H1 (cell line): ENCODE measurements around the gene ACSF3. TPM values are rescaled to one million over a fixed set of nuclear protein-coding genes. Genes with fewer than 3 reads are reported as not detected.

Experiments
- CTCF ChIA-PET: fragments of 300-600 bp; sonication (Branson Sonifier 250); formaldehyde crosslinking; loops from one replicate; lab custom pipeline; 2021; ENCODE audit not compliant: partially characterized antibody; lab: Charles Lee
- POLR2A ChIA-PET: fragments of 300-600 bp; sonication (Branson Sonifier 250); formaldehyde crosslinking; loops from one replicate; lab custom pipeline; 2021; ENCODE audit warnings: inconsistent platforms; ENCODE audit not compliant: partially characterized antibody; lab: Charles Lee
- DNase-seq, 2 experiments: peaks; one replicate each; pipeline versions ENCODE4 v3.0.0 to v3.0.0-alpha.2; 2010 to 2022; ENCODE audit warnings: low spot score in 2 of 2, low read depth in 1 of 2, mixed read lengths in 1 of 2
- FAIRE-seq: peaks from 2 replicates; lab custom pipeline; 2011; peaks lifted over from hg19 to GRCh38; lab: Jason Lieb, UNC
- H2AFZ ChIP-seq: 2 replicates; pipeline ENCODE4 v1.8.1; 2012; ENCODE audit warnings: low read length, inconsistent platforms
- H2AK5ac ChIP-seq: 2 replicates; pipeline ENCODE4 v1.6.1; 2013; ENCODE audit warnings: low read depth, low read length
- H2BK120ac ChIP-seq: replicated peaks from 2 replicates; pipeline ENCODE3; 2013; ENCODE audit warnings: low read depth, low read length, inconsistent platforms
- H2BK12ac ChIP-seq: 2 replicates; pipeline ENCODE4 v1.6.1; 2013; ENCODE audit warnings: low read depth, low read length
- H2BK15ac ChIP-seq: 2 replicates; pipeline ENCODE4 v1.6.1; 2013; ENCODE audit warnings: low read length
- H2BK20ac ChIP-seq: 2 replicates; pipeline ENCODE4 v1.6.1; 2013; ENCODE audit warnings: low read length
- H2BK5ac ChIP-seq: 2 replicates; pipeline ENCODE4 v1.6.1; 2013; ENCODE audit warnings: low read depth, low read length
- H3K14ac ChIP-seq: 2 replicates; pipeline ENCODE4 v1.6.1; 2013; ENCODE audit warnings: inconsistent platforms; ENCODE audit not compliant: insufficient read length
- H3K18ac ChIP-seq: 2 replicates; pipeline ENCODE4 v1.6.1; 2013; ENCODE audit warnings: low read length; ENCODE audit errors: extremely low read depth
- H3K23ac ChIP-seq: 2 replicates; pipeline ENCODE4 v1.6.1; 2013; ENCODE audit warnings: inconsistent platforms; ENCODE audit not compliant: insufficient read length
- H3K23me2 ChIP-seq: 2 replicates; pipeline ENCODE4 v1.6.1; 2013; ENCODE audit warnings: low read depth, low read length
- H3K27ac ChIP-seq: 2 replicates; pipeline ENCODE4 v1.6.1; 2011; ENCODE audit warnings: low read depth, low read length, inconsistent platforms
- H3K27me3 ChIP-seq, 4 experiments: replicated peaks in 1 of 4; 1 replicate in 1 of 4; 2 replicates in 3 of 4; pipeline versions ENCODE4 v1.6.1 to v1.8.1; 2011 to 2013; ENCODE audit warnings: low read length in 3 of 4, mild to moderate bottlenecking in 3 of 4, inconsistent platforms in 2 of 4, mixed read lengths in 2 of 4, moderate library complexity in 1 of 4; ENCODE audit not compliant: control insufficient read depth in 3 of 4, insufficient read depth in 3 of 4; ENCODE audit errors: extremely low read depth in 1 of 4
- H3K36me3 ChIP-seq, 4 experiments: 2 replicates each; pipeline versions ENCODE4 v1.6.1 to v1.8.1; 2011 to 2013; ENCODE audit warnings: mild to moderate bottlenecking in 4 of 4, low read length in 3 of 4, moderate library complexity in 2 of 4, control low read depth in 1 of 4, inconsistent platforms in 1 of 4; ENCODE audit not compliant: insufficient read depth in 4 of 4, control insufficient read depth in 2 of 4
- H3K4ac ChIP-seq: replicated peaks from 2 replicates; pipeline ENCODE3; 2013; ENCODE audit warnings: low read length, low read depth, mixed read lengths, inconsistent platforms; ENCODE audit not compliant: insufficient read length
- H3K4me1 ChIP-seq, 4 experiments: replicated peaks in 1 of 4; 1 replicate in 1 of 4; 2 replicates in 3 of 4; pipeline versions ENCODE4 v1.6.1 to v1.8.1; 2011 to 2013; ENCODE audit warnings: low read length in 3 of 4, inconsistent platforms in 2 of 4, mixed read lengths in 1 of 4; ENCODE audit not compliant: insufficient read depth in 4 of 4, control insufficient read depth in 3 of 4
- H3K4me2 ChIP-seq, 2 experiments: 2 replicates each; pipeline versions ENCODE4 v1.6.1 to v1.8.1; 2011 to 2013; ENCODE audit warnings: low read depth in 2 of 2, low read length in 2 of 2, control low read depth in 1 of 2, inconsistent platforms in 1 of 2, mild to moderate bottlenecking in 1 of 2; ENCODE audit not compliant: insufficient read depth in 1 of 2
- H3K4me3 ChIP-seq, 4 experiments: fragments of 200-600, 300-600 bp in 1 of 4; sonication (generic), shearing (Covaris generic), sonication (Bioruptor Twin) in 1 of 4; 2 replicates each; pipeline versions ENCODE4 v1.5.1 to v1.8.1; 2011 to 2016; ENCODE audit warnings: low read length in 4 of 4, low read depth in 3 of 4, control low read depth in 2 of 4, inconsistent platforms in 2 of 4, mild to moderate bottlenecking in 2 of 4, mixed read lengths in 1 of 4, moderate library complexity in 1 of 4; ENCODE audit not compliant: insufficient read depth in 2 of 4; ENCODE audit errors: extremely low read depth in 1 of 4
- H3K56ac ChIP-seq: replicated peaks from 2 replicates; pipeline ENCODE3; 2013; ENCODE audit warnings: low read depth, mild to moderate bottlenecking, mixed read lengths, low read length, inconsistent platforms; ENCODE audit not compliant: insufficient read length
- H3K79me1 ChIP-seq: 2 replicates; pipeline ENCODE4 v1.6.1; 2013; ENCODE audit warnings: low read depth, low read length, control low read depth
- H3K79me2 ChIP-seq, 2 experiments: 2 replicates each; pipeline versions ENCODE4 v1.6.1 to v1.8.1; 2012 to 2013; ENCODE audit warnings: low read length in 2 of 2, mild to moderate bottlenecking in 2 of 2, inconsistent platforms in 1 of 2; ENCODE audit not compliant: insufficient read depth in 2 of 2, control insufficient read depth in 1 of 2
- H3K9ac ChIP-seq, 4 experiments: replicated peaks in 1 of 4; 1 replicate in 1 of 4; 2 replicates in 3 of 4; pipeline versions ENCODE4 v1.6.1 to v1.8.1; 2011 to 2013; ENCODE audit warnings: low read depth in 3 of 4, low read length in 3 of 4, control low read depth in 2 of 4, mild to moderate bottlenecking in 2 of 4, moderate library complexity in 2 of 4, inconsistent platforms in 1 of 4; ENCODE audit errors: extremely low read depth in 1 of 4
- H3K9me3 ChIP-seq, 2 experiments: 2 replicates each; pipeline versions ENCODE4 v1.6.1 to v1.8.1; 2012 to 2013; ENCODE audit warnings: mild to moderate bottlenecking in 2 of 2, moderate library complexity in 2 of 2, control low read depth in 1 of 2, inconsistent platforms in 1 of 2, low read depth in 1 of 2, low read length in 1 of 2, mixed read lengths in 1 of 2; ENCODE audit not compliant: insufficient read depth in 2 of 2
- H4K20me1 ChIP-seq, 2 experiments: replicated peaks in 1 of 2; 2 replicates each; pipeline versions ENCODE3 to v1.8.1; 2011 to 2013; ENCODE audit warnings: inconsistent platforms in 2 of 2, low read length in 2 of 2, mild to moderate bottlenecking in 1 of 2; ENCODE audit not compliant: insufficient read depth in 2 of 2, control insufficient read depth in 1 of 2
- H4K5ac ChIP-seq: 2 replicates; pipeline ENCODE4 v1.6.1; 2013; ENCODE audit warnings: low read length, low read depth, mixed read lengths, inconsistent platforms; ENCODE audit not compliant: insufficient read length
- H4K8ac ChIP-seq: 2 replicates; pipeline ENCODE4 v1.8.0; 2013; ENCODE audit warnings: mild to moderate bottlenecking, moderate library complexity, low read length, inconsistent platforms; ENCODE audit not compliant: insufficient read depth; ENCODE audit errors: extremely low read depth
- H4K91ac ChIP-seq: replicated peaks from 2 replicates; pipeline ENCODE3; 2013; ENCODE audit warnings: low read length, mixed read lengths, inconsistent platforms; ENCODE audit not compliant: insufficient read length
- BACH1 ChIP-seq: IDR thresholded peaks from 2 replicates; pipeline ENCODE4 v1.6.1; 2012; ENCODE audit warnings: low read length, improper control_type of control experiment
- BRCA1 ChIP-seq: IDR thresholded peaks from 2 replicates; pipeline ENCODE4 v1.6.1; 2012; ENCODE audit warnings: low read depth, low read length, improper control_type of control experiment
- CBX5 ChIP-seq: fragments of 300-800, 300-1000 bp; sonication (generic); IDR thresholded peaks from 2 replicates; pipeline ENCODE4 v1.7.1; 2016; ENCODE audit warnings: antibody characterized with exemption, low read length, low read depth
- CBX8 ChIP-seq: fragments of 300-800, 300-1000 bp; sonication (generic); IDR thresholded peaks from 2 replicates; pipeline ENCODE4 v1.7.1; 2016; ENCODE audit warnings: low read depth, low read length, borderline replicate concordance
- CHD2 ChIP-seq: IDR thresholded peaks from 2 replicates; pipeline ENCODE4 v1.6.1; 2012; ENCODE audit warnings: low read length, improper control_type of control experiment
- EGR1 ChIP-seq: IDR thresholded peaks from 2 replicates; pipeline ENCODE4 v1.6.1; 2011; ENCODE audit warnings: low read depth, low read length, borderline replicate concordance
- GABPA ChIP-seq: IDR thresholded peaks from 2 replicates; pipeline ENCODE4 v1.6.1; 2011; ENCODE audit warnings: mild to moderate bottlenecking, low read length, moderate library complexity, borderline replicate concordance; ENCODE audit not compliant: insufficient read depth
- HDAC2 ChIP-seq, 2 experiments: fragments of 300-600 bp in 1 of 2; sonication (generic) in 1 of 2; IDR thresholded peaks; 2 replicates each; pipeline ENCODE4 v1.6.1; 2011 to 2012; ENCODE audit warnings: low read depth in 2 of 2, low read length in 2 of 2, mild to moderate bottlenecking in 2 of 2, moderate library complexity in 2 of 2, borderline replicate concordance in 1 of 2, inconsistent platforms in 1 of 2
- KDM4A ChIP-seq: IDR thresholded peaks from one replicate; pipeline ENCODE4 v1.7.1; 2012; ENCODE audit warnings: low read depth, mild to moderate bottlenecking, moderate library complexity, low read length, inconsistent platforms; ENCODE audit not compliant: severe bottlenecking
- POU5F1 ChIP-seq: IDR thresholded peaks from 2 replicates; pipeline ENCODE4 v1.6.1; 2011; ENCODE audit warnings: low read depth, mild to moderate bottlenecking, low read length, moderate library complexity
- RFX5 ChIP-seq: IDR thresholded peaks from 2 replicates; pipeline ENCODE4 v1.6.1; 2011; ENCODE audit warnings: low read depth, low read length, improper control_type of control experiment, borderline replicate concordance
- RXRA ChIP-seq: IDR thresholded peaks from 2 replicates; pipeline ENCODE4 v1.6.1; 2011; ENCODE audit warnings: low read depth, mild to moderate bottlenecking, low read length, moderate library complexity; ENCODE audit not compliant: insufficient read depth
- ZNF274 ChIP-seq: IDR thresholded peaks from 2 replicates; pipeline ENCODE4 v1.7.0; 2012; ENCODE audit warnings: low read length, borderline replicate concordance; ENCODE audit errors: extremely low read depth
- WGBS, 2 experiments: shearing (Covaris generic) in 1 of 2; methylation state at CpG; one replicate each; pipeline versions ENCODE4 v1.1.6 to v1.1.7; 2013 to 2015; ENCODE audit warnings: low lambda C conversion rate in 2 of 2, mixed read lengths in 2 of 2, inconsistent platforms in 1 of 2, low coverage in 1 of 2, missing lambda C conversion rate in 1 of 2; ENCODE audit not compliant: insufficient replicate concordance in 2 of 2, insufficient coverage in 1 of 2, insufficient read length in 1 of 2; ENCODE audit errors: extremely low coverage in 1 of 2, missing lambda C conversion rate in 1 of 2; 5-methylcytosine and 5-hydroxymethylcytosine counted together
- polyA plus RNA-seq, 7 experiments: library from polyadenylated mRNA; depleted of rRNA in 3 of 7; stranded (reverse) in 5 of 7; unstranded in 2 of 7; fragments of >200 nt in 5 of 7; fragments of 200-250 nt in 2 of 7; gene quantifications; 1 replicate in 5 of 7; 2 replicates in 1 of 7; 4 replicates in 1 of 7; pipeline versions ENCODE4 v1.2.1 to v1.2.3, GENCODE V29; 2011 to 2013; ENCODE audit warnings: missing spikeins in 2 of 7, mixed read lengths in 2 of 7
- total RNA-seq: library from RNA; stranded (reverse); fragmentation: NEBNext Ultra II Directional; extraction: Animal tissue kit (Norgen Biotek cat#: 25700); gene quantifications from 2 replicates; pipeline ENCODE4 v1.2.1, GENCODE V29; 2021

Gene ACSF3
- total and polyA plus RNA-seq, 2 of the 8 experiments (the other 6 are each of a cell fraction or from before 2014, with no cell fraction given), result 15.6 to 22.9 TPM

DNA sequence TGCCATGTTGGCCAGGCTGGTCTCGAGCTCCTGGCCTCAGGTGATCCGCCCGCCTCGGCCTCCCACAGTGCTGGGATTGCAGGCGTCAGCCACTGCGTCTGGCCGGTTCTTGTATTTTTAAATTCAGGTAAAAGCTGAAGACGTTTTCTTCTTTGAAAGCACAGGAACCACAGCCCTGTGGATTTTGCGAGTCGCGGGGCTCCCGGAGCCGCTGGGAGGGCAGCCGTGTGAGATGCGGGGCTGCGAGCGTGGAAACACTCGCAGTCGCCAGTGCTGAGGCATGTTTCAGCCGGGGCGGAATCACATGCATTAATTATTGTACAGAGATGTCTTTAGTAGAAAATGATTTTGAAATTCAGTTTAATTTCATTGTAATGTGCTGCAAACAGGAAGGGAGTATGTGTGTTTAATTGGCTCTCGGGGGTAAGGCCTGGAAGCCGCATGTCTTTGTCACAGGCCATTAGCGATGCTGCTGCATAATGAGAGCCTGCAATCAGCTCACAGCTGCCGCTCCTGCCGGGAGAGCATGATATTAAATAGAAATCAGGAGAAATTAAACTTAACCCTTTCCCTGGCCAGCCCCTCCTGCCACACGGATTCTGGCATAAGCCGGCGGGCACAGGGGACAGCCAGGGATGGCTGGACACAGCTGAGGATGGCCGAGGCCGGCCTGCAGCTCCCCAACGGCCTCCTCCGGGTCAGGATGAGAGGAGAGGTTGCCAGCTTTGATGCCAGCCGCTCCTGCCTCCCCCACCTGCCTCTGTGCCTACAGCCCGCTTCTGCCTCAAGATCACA, 42.5 kb downstream of the ACSF3 start:
- no peak overlapping the region for H2BK15ac ChIP-seq
- H3K4me2 ChIP-seq, result no peak overlapping the region
- H3K27ac ChIP-seq, result no peak overlapping the region
- FAIRE-seq (no peak), DNase-seq (no peak)
- H3K9me3 ChIP-seq, result no peaks in the 10 kb centered on the region
- ChIA-PET CTCF (no interaction called here), POLR2A (no interaction called here)
- H3K23ac ChIP-seq, result no peak overlapping the region
- no peak overlapping the region for H3K4me3 ChIP-seq
- H3K14ac ChIP-seq, result no peak overlapping the region
- H3K27me3 ChIP-seq, result no peaks in the 10 kb centered on the region
- no peak overlapping the region for H2BK12ac ChIP-seq
- H4K8ac ChIP-seq, result no peak overlapping the region
- H2AK5ac ChIP-seq, result no peak overlapping the region
- H3K18ac ChIP-seq, result no peak overlapping the region
- no peak overlapping the region for H2BK20ac ChIP-seq
- H3K9ac ChIP-seq, result no peak overlapping the region
- 96% methylated on average over 35 of the region's 35 CpGs; no CpG with 5 or more reads in 1 of the 2 experiments for WGBS, 2 experiments
- no peaks in the 10 kb centered on the region for H3K79me2 ChIP-seq
- H4K5ac ChIP-seq, result no peak overlapping the region
- peaks cover 0 to 7% of the 10 kb centered on the region in 2 experiments for H4K20me1 ChIP-seq
- H4K91ac ChIP-seq, result no peak overlapping the region
- H3K36me3 ChIP-seq, result peaks cover 0 to 17% (median 10%) of the 10 kb centered on the region in 4 experiments; a peak in 4 of 8 replicates
- H3K79me1 ChIP-seq, result no peaks in the 10 kb centered on the region
- no peak overlapping the region for H3K56ac ChIP-seq
- no peaks in the 10 kb centered on the region for H3K4me1 ChIP-seq
- H3K23me2 ChIP-seq, result no peaks in the 10 kb centered on the region
- no peak overlapping the region for H2BK120ac ChIP-seq
- H2BK5ac ChIP-seq, result no peak overlapping the region
- H2AFZ ChIP-seq, result no peak overlapping the region
- no peak overlapping the region for H3K4ac ChIP-seq
- TF ChIP-seq ZNF274 (no peak), RFX5 (no peak), HDAC2 (IDR thresholded peaks at IDR 0.05; ENCODE audit: borderline replicate concordance in 1 of 2, low read depth in 2 of 2, low read length in 2 of 2) (no peak), BRCA1 (no peak), BACH1 (no peak), CBX5 (no peak), EGR1 (no peak), RXRA (no peak), GABPA (no peak), POU5F1 (no peak), CBX8 (no peak), CHD2 (no peak), KDM4A (no peak)
